K562 (cell line): ENCODE measurements around the gene LCN12. TPM values are rescaled to one million over a fixed set of nuclear protein-coding genes. Genes with fewer than 3 reads are reported as not detected.

Experiments
- ATAC-seq: fragments of 200-7000 bp; cut with Tn5 transposase; 3 replicates; pipeline ENCODE4 v1.9.1; 2020; ENCODE audit warnings: moderate library complexity
- BruUV-seq: library from RNA; stranded (reverse); fragments of 400-500 nt; replicated peaks from 2 replicates; lab custom pipeline; 2021; lab: Mats Ljungman, UMichigan
- CTCF ChIA-PET: fragments of 300-600 bp; formaldehyde crosslinking; extraction: SDS; loops from one replicate; lab custom pipeline; 2021; ENCODE audit warnings: low intra/inter-chr PET ratio; lab: Yijun Ruan, JAX
- POLR2A ChIA-PET: fragments of 300-600, 350-650 bp; sonication (Branson Sonifier 250); formaldehyde crosslinking; extraction: SDS; loops from one replicate; lab custom pipeline; 2021; ENCODE audit warnings: antibody characterized with exemption, inconsistent platforms; lab: Yijun Ruan, JAX
- DNase-seq, 4 experiments: peaks; one replicate each; pipeline versions ENCODE4 v3.0.0 to v3.0.0-alpha.2; 2011 to 2018; ENCODE audit warnings: low spot score in 3 of 4, mixed read lengths in 3 of 4; ENCODE audit errors: extremely low read depth in 1 of 4
- FAIRE-seq: peaks from 2 replicates; lab custom pipeline; 2011; peaks lifted over from hg19 to GRCh38; lab: Jason Lieb, UNC
- H2AFZ ChIP-seq: 2 replicates; pipeline ENCODE4 v1.6.0; 2011; ENCODE audit warnings: low read depth, low read length, control low read depth, inconsistent platforms
- H3K27ac ChIP-seq: fragments of 200-600 bp; 3 replicates; pipeline ENCODE4 v1.8.0; 2011; ENCODE audit warnings: low read depth, mild to moderate bottlenecking, control low read depth, inconsistent platforms, low read length, moderate library complexity, mixed read lengths; ENCODE audit errors: extremely low read depth
- H3K27me3 ChIP-seq, 2 experiments: fragments of 300-600 bp in 1 of 2; 2 replicates in 1 of 2; 3 replicates in 1 of 2; pipeline versions ENCODE4 v1.6.0 to v1.8.0; 2011; ENCODE audit warnings: inconsistent platforms in 2 of 2, low read length in 2 of 2, mild to moderate bottlenecking in 1 of 2, mixed read lengths in 1 of 2, moderate library complexity in 1 of 2; ENCODE audit not compliant: control insufficient read depth in 2 of 2, insufficient read depth in 2 of 2
- H3K36me3 ChIP-seq: fragments of 300-600 bp; 3 replicates; pipeline ENCODE4 v1.8.0; 2011; ENCODE audit warnings: mild to moderate bottlenecking, low read length, inconsistent platforms; ENCODE audit not compliant: control insufficient read depth, insufficient read depth
- H3K4me1 ChIP-seq, 2 experiments: fragments of 200-600 bp in 1 of 2; replicated peaks in 1 of 2; 2 replicates in 1 of 2; 3 replicates in 1 of 2; pipeline versions ENCODE4 v1.5.1 to v1.8.0; 2011; ENCODE audit warnings: inconsistent platforms in 2 of 2, low read length in 2 of 2, mild to moderate bottlenecking in 1 of 2, mixed read lengths in 1 of 2, moderate library complexity in 1 of 2; ENCODE audit not compliant: control insufficient read depth in 2 of 2, insufficient read depth in 2 of 2
- H3K4me2 ChIP-seq: 2 replicates; pipeline ENCODE4 v1.6.1; 2011; ENCODE audit warnings: low read length, control low read depth, inconsistent platforms, mixed read lengths; ENCODE audit not compliant: insufficient read depth
- H3K4me3 ChIP-seq: fragments of 200-600 bp; sonication (generic), shearing (Covaris generic); 2 replicates; pipeline ENCODE4 v1.5.1; 2016; ENCODE audit warnings: control low read depth, inconsistent platforms
- H3K79me2 ChIP-seq: fragments of 200-600 bp; 3 replicates; pipeline ENCODE4 v1.8.0; 2011; ENCODE audit warnings: low read length, inconsistent platforms; ENCODE audit not compliant: control insufficient read depth, insufficient read depth
- H3K9ac ChIP-seq, 2 experiments: 2 replicates each; pipeline versions ENCODE4 v1.6.0 to v1.6.1; 2011; ENCODE audit warnings: low read depth in 2 of 2, low read length in 2 of 2, control low read depth in 1 of 2, inconsistent platforms in 1 of 2, mild to moderate bottlenecking in 1 of 2, mixed read lengths in 1 of 2; ENCODE audit not compliant: insufficient read depth in 1 of 2
- H3K9me1 ChIP-seq: one replicate; pipeline ENCODE4 v1.6.0; 2011; ENCODE audit warnings: inconsistent platforms, mild to moderate bottlenecking, low read length, moderate library complexity; ENCODE audit not compliant: control insufficient read depth, insufficient read depth
- H3K9me3 ChIP-seq: replicated peaks from 2 replicates; pipeline ENCODE4 v1.5.1; 2011; ENCODE audit warnings: low read depth, low read length, inconsistent platforms; ENCODE audit not compliant: control insufficient read depth, insufficient read depth
- H4K20me1 ChIP-seq: replicated peaks from 2 replicates; pipeline ENCODE4 v1.6.1; 2011; ENCODE audit warnings: low read length, inconsistent platforms, mixed read lengths; ENCODE audit not compliant: control insufficient read depth, insufficient read depth
- ESRRB ChIP-seq: fragments of 250-450 bp; sonication (Bioruptor Pico); IDR thresholded peaks from 2 replicates; pipeline ENCODE4 v1.5.0; 2020; ENCODE audit warnings: mild to moderate bottlenecking, moderate library complexity, borderline replicate concordance
- GTF2E2 ChIP-seq: fragments of 200-800 bp; sonication (Bioruptor generic); IDR thresholded peaks from 2 replicates; pipeline ENCODE4 v1.6.1; 2016; ENCODE audit warnings: missing genetic modification characterization, missing compliant biosample characterization
- POLR2G ChIP-seq: fragments of 200-400 bp; formaldehyde crosslinking; IDR thresholded peaks from 2 replicates; pipeline ENCODE4 v1.6.1; 2017; ENCODE audit warnings: low read depth, mild to moderate bottlenecking, antibody characterized with exemption, low read length, moderate library complexity
- POU5F1 ChIP-seq: fragments of 150-350 bp; IDR thresholded peaks from 2 replicates; pipeline ENCODE4 v1.6.1; 2014; ENCODE audit warnings: borderline replicate concordance, low read length, low read depth, mild to moderate bottlenecking; ENCODE audit not compliant: partially characterized antibody
- WGBS: fragments of 100-300 bp; shearing (Covaris generic); methylation state at CpG from one replicate; pipeline ENCODE4 v1.1.6; 2016; ENCODE audit warnings: low coverage, mixed read lengths; ENCODE audit not compliant: insufficient coverage; ENCODE audit errors: missing lambda C conversion rate; 5-methylcytosine and 5-hydroxymethylcytosine counted together
- in situ Hi-C: fragments of 300-500 bp; cut with MboI; formaldehyde crosslinking; loops from 4 replicates; pipeline ENCODE4 v1.15.0; 2018; ENCODE audit warnings: inconsistent platforms, mixed read lengths
- intact Hi-C: fragments of 100-400 bp; cut with micrococcal nuclease; formaldehyde crosslinking; loops from 2 replicates; pipeline ENCODE4 v1.14.2; 2022
- polyA plus RNA-seq, 8 experiments: library from polyadenylated mRNA; depleted of rRNA in 4 of 8; stranded (reverse) in 5 of 8; unstranded in 3 of 8; fragments of >200 nt; fragmentation: Nextera tagmentation in 2 of 8; fragmentation: Illumina TruSeq in 1 of 8; extraction: Ambion mirVana in 2 of 8; extraction: Trizol in 1 of 8; gene quantifications; 2 replicates each; pipeline versions ENCODE4 v1.2.1 to v1.2.3, GENCODE V29; 2011 to 2014; ENCODE audit warnings: inconsistent platforms in 1 of 8, missing spikeins in 1 of 8
- total RNA-seq, 7 experiments: library from RNA; depleted of rRNA in 6 of 7; stranded (reverse); fragments of >200 nt in 6 of 7; fragmentation: Illumina TruSeq in 2 of 7; extraction: Trizol in 2 of 7; gene quantifications; 2 replicates each; pipeline versions ENCODE4 v1.2.1 to v1.2.3, GENCODE V29; 2011 to 2021; ENCODE audit warnings: low replicate concordance in 1 of 7
- TF ChIP-seq, protein P1 (sequence below): sonication (generic); formaldehyde crosslinking; IDR thresholded peaks from 2 replicates; pipeline ENCODE4 v1.9.0; 2022; ENCODE audit warnings: mild to moderate bottlenecking, missing genetic modification reagents

The LCN12 gene
- total and polyA plus RNA-seq, 9 of the 15 experiments (the other 6 are each of a cell fraction or from before 2014, with no cell fraction given), result 0.05 TPM; not detected in 8

- Histone ChIP-seq H2AFZ (no peak overlapping the region), H3K36me3 (peaks cover 22% of the 10 kb centered on the region; the same call in 1 of the 3 replicates), H4K20me1 (no peaks in the 10 kb centered on the region), H3K4me3 (no peak overlapping the region), H3K9me1 (no peaks in the 10 kb centered on the region), H3K4me1 (peaks cover 27 to 65% of the 10 kb centered on the region in 2 experiments; a peak in 4 of 5 replicates), H3K4me2 (no peak overlapping the region; the same call in 1 of the 2 replicates), H3K9ac (peak overlapping the region in 1 of 2 experiments; percentile 88; a peak in 2 of 4 replicates), H3K27me3 (no peaks in the 10 kb centered on the region), H3K27ac (no peak overlapping the region), H3K9me3 (no peaks in the 10 kb centered on the region; the same call in 1 of the 2 replicates), H3K79me2 (peaks cover 17% of the 10 kb centered on the region)
- intact Hi-C loops, result no loop called here
- in situ Hi-C loops, result no loop called here
- TF ChIP-seq POLR2G (peak; percentile 14), POU5F1 (no peak), GTF2E2 (tag) (no peak), ESRRB (CRISPR knock-in tag) (no peak)
- TF ChIP-seq, protein P1, sequence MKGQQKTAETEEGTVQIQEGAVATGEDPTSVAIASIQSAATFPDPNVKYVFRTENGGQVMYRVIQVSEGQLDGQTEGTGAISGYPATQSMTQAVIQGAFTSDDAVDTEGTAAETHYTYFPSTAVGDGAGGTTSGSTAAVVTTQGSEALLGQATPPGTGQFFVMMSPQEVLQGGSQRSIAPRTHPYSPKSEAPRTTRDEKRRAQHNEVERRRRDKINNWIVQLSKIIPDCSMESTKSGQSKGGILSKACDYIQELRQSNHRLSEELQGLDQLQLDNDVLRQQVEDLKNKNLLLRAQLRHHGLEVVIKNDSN (CRISPR knock-in tag), result 0 out of 2 replicates have a peak, but pooled peaks have one; percentile 6
- ATAC-seq (no peak), DNase-seq (no peak), FAIRE-seq (no peak)
- POLR2A ChIA-PET, result interaction anchor here (0.6 kb wide), 2 partner anchors 32 to 159 kb away, joined by 3 read pairs; no protein-coding TSS in a partner anchor
- CTCF ChIA-PET, result no interaction called here
- WGBS, result 70% methylated on average over 9 of the region's 10 CpGs
- no TSS peak for BruUV-seq
These were observed 45.3 kb downstream of the LCN12 start for GRCh38 chr9:136997371-136997770.
